ENCODE data around the gene SIPA1L3. TPM values are rescaled to one million over a fixed set of nuclear protein-coding genes. Genes with fewer than 3 reads are reported as not detected.

The SIPA1L3 gene
- total and polyA plus RNA-seq, 11 donors = 4.7 to 22.9 (median 8.8) TPM

DNA sequence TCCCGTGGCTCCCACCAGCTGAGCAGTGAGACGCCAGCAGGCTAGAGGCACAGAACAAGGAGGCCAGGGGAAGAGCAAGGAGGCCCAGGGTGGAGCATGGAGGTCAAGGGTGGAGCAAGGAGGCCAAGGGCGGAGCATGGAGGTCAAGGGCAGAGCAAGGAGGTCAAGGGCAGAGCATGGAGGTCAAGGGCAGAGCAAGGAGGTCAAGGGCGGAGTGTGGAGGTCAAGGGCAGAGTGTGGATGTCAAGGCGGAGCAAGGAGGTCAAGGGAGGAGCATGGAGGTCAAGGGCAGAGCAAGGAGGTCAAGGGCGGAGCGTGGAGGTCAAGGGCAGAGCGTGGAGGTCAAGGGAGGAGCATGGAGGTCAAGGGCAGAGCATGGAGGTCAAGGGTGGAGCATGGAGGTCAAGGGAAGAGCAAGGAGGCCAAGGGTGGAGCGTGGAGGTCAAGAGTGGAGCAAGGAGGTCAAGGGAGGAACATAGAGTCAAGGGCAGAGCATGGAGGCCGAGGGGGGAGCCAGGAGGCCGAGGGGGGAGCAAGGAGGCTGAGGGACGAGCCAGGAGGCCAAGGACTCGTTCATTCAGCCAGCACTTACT lies 289.3 kb downstream of the SIPA1L3 start:
- no peak overlapping the region for H3K4me3 ChIP-seq
- DNase-seq = no peak
- no peak for ATAC-seq

GRCh38 chr19:38196948-38197656 lies 290.1 kb downstream of the SIPA1L3 start:
- TF ChIP-seq POLR2A (IDR thresholded peaks at IDR 0.05) (no peak), CTCF (IDR thresholded peaks at IDR 0.05) (no peak)
- Histone ChIP-seq H3K4me3 (no peak overlapping the region), H3K36me3 (peaks cover 0 to 54% (median 11%) of the 10 kb centered on the region in 9 donors), H3K9me3 (no peaks in the 10 kb centered on the region), H3K27ac (no peak overlapping the region), H3K4me1 (no peaks in the 10 kb centered on the region), H3K27me3 (no peaks in the 10 kb centered on the region)
- intact Hi-C loops (cut with DNase I) = no loop called here
- no peak for ATAC-seq
- 93 to 96% (median 95%) methylated on average over 20 to 23 of the region's 23 CpGs for WGBS, 4 donors
- no peak for DNase-seq

More for the DNA sequence above, 289.3 kb downstream of the SIPA1L3 start:
- Histone ChIP-seq H3K27me3 (no peaks in the 10 kb centered on the region), H3K27ac (no peak overlapping the region), H3K36me3 (peaks cover 0 to 52% (median 7%) of the 10 kb centered on the region in 9 donors), H3K4me1 (no peaks in the 10 kb centered on the region), H3K9me3 (no peaks in the 10 kb centered on the region)
- intact Hi-C loops (cut with DNase I) = no loop called here
- WGBS, 4 donors = 90 to 98% (median 97%) methylated on average over 13 of the region's 13 CpGs
- no peak for TF ChIP-seq POLR2A (IDR thresholded peaks at IDR 0.05)
- TF ChIP-seq CTCF (IDR thresholded peaks at IDR 0.05) = no peak

DNA sequence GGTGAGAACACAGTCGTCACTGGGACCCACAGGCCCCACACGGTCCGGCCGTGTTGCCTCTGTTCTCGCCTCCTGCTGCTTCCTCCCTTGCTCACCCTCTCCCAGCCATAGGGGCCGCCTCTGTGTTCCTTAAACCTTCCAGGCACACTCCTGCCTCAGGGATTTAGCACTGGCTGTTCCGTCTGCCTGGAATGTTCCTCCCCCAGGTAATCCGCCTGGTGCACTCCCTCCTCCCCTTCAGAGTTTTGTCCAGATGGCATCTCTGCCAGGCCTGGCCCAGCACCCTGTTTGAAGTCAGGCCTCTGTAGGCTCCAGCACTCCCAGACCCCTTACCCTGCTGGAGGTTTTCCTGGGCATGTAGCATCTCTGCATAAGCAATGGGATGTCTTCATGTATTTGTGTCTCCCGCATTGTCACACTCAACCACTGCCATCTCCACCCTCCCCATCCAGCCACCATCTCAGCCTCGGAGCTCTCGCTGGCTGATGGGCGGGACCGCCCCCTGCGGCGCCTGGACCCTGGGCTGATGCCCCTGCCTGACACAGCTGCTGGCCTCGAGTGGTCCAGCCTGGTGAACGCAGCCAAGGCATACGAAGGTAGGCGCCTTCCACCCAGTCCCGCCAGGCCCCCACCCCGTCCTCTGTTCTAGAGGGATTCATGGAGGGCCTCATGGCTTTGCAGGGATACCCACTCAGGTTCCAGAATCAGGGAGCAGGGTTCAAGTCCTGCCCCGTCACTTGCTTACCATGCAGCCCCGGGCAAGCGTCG lies 291.1 kb downstream of the SIPA1L3 start:
- WGBS, 4 donors = 94 to 96% (median 95%) methylated on average over 15 to 25 of the region's 25 CpGs
- no peaks in the 10 kb centered on the region for H3K4me1 ChIP-seq
- ATAC-seq = no peak
- intact Hi-C loops (cut with DNase I) = no loop called here
- H3K27ac ChIP-seq = no peak overlapping the region
- TF ChIP-seq CTCF (IDR thresholded peaks at IDR 0.05) (no peak), POLR2A (IDR thresholded peaks at IDR 0.05) (no peak)
- H3K36me3 ChIP-seq = peaks cover 0 to 56% (median 21%) of the 10 kb centered on the region in 9 donors
- H3K4me3 ChIP-seq = no peak overlapping the region
- H3K27me3 ChIP-seq = no peaks in the 10 kb centered on the region
- DNase-seq = no peak
- H3K9me3 ChIP-seq = no peaks in the 10 kb centered on the region

- intact Hi-C loops (cut with DNase I) = no loop called here
- TF ChIP-seq POLR2A (IDR thresholded peaks at IDR 0.05) = no peak
- no peak for TF ChIP-seq CTCF (IDR thresholded peaks at IDR 0.05)
- Histone ChIP-seq H3K4me1 (no peaks in the 10 kb centered on the region), H3K27ac (no peak overlapping the region), H3K36me3 (peaks cover 0 to 58% (median 28%) of the 10 kb centered on the region in 9 donors), H3K27me3 (no peaks in the 10 kb centered on the region), H3K4me3 (no peak overlapping the region), H3K9me3 (no peaks in the 10 kb centered on the region)
- ATAC-seq (no peak), DNase-seq (no peak)
- 92 to 97% (median 94%) methylated on average over 6 to 11 of the region's 11 CpGs for WGBS, 4 donors
These were observed 292.3 kb downstream of the SIPA1L3 start for GRCh38 chr19:38199340-38199739.

All from heart left ventricle (tissue), 16 donors.